ENCODE measurements around the gene TIMM22.

Gene TIMM22

DNA sequence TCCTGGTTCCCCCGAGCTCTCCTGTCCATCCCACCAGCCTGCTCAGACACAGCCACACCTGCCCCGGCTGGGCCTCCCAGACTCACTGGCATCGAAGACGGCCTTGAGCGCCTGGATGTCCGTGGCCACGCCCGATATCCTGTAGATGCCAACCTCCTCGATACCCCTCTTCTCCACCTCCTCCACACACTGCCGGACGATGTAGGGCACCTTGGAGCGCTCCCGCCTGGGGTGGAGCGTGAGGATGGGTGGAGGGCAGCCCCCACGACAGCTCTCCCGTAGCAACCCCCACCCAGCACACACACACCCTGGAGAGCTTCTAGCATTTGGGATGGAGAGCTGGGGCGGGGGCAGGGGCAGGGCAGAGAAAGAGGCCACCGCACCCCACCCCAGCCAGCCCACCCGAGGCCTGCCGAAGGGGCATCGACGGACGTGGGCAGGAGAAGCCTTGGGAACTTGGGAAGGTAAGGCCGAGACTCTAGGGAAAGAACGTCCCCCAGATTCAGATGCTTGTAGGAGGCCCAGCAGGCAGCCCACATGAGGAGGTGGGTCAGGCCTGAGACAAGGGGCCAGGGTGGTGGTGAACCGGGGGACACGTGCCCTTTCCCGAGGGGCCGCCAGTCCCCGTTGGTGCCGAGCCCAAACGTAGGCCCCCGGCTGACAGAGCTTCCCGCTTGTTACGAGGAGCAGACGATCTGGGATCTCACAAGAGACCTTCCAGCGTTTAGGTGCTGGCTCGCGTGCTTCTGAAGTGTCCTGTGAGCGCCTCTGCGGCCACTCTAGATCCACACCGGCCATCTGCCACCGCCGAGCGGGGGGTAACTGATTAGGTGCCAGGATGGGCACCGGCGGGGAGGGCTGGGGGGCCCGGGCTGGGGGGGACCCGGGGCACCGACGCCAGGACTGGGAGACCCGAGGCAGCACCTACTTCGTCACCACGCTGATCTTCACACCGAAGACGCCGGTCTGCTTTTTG is 15.1 kb downstream of the TIMM22 start:
- H3K9me3 ChIP-seq (ENCODE audit: control insufficient read depth in 1 of 2, low read length in 2 of 2): no peaks in the 10 kb centered on the region
- peaks cover 0 to 9% of the 10 kb centered on the region in 2 donors for H3K4me1 ChIP-seq (ENCODE audit: control insufficient read depth in 1 of 2, insufficient read depth in 2 of 2, low read length in 2 of 2)

DNA sequence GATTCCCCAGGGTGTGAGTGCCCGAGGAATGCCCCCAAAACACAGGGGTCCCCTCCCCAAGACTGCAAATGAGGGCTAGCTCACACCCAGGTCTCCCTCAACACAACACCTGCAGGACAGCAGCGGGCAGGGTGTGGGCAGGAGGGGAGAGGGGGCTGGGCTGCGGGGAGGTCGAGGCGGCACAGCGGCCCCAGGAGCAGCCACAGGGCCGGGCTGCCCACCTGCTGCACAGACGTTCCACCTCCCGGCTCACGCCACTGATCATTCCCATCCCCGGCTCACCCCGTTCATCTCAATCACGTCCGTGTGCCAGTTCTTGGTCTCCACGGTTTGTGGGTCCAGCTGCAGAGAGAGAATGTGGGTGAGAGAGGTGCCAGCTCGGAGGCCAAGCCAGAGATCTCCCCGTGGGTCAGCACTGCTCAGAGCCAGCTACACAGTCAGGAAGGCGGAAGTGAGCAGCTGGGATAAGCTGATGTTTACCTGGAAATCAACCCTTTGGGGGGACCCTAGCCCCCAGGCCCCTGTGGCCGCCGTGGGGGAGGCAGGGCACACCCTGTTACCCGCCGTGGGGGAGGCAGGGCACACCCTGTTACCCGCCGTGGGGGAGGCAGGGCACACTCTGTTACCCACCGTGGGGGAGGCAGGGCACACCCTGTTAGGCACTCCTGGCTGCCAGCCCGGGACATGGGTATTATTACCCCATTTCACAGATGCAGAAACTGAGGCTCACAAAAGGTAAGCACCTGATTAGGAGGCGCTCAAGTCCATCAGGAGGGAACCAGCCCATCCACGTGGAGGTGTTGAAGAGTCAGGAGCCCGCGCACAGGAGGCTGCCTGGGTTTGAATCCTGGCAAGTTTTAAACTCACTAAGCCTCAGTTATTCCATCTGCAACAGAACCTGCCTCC is 16.1 kb downstream of the TIMM22 start:
- Histone ChIP-seq H3K4me3 (ENCODE audit: low read depth in 1 of 2, low read length in 2 of 2) (no peak overlapping the region), H3K4me1 (ENCODE audit: control insufficient read depth in 1 of 2, insufficient read depth in 2 of 2, low read length in 2 of 2) (peaks cover 0 to 3% of the 10 kb centered on the region in 2 donors), H3K9me3 (ENCODE audit: control insufficient read depth in 1 of 2, low read length in 2 of 2) (no peaks in the 10 kb centered on the region), H3K27me3 (ENCODE audit: low read depth, low read length) (no peaks in the 10 kb centered on the region), H3K36me3 (ENCODE audit: control insufficient read depth in 1 of 2, insufficient read depth in 2 of 2, low read length in 2 of 2) (peaks cover 27 to 45% of the 10 kb centered on the region in 2 donors), H3K27ac (ENCODE audit: low read length) (no peak overlapping the region)

More for the DNA sequence above, 15.1 kb downstream of the TIMM22 start:
- Histone ChIP-seq H3K4me3 (ENCODE audit: low read depth in 1 of 2, low read length in 2 of 2) (no peak overlapping the region), H3K36me3 (ENCODE audit: control insufficient read depth in 1 of 2, insufficient read depth in 2 of 2, low read length in 2 of 2) (peaks cover 36 to 54% of the 10 kb centered on the region in 2 donors), H3K27ac (ENCODE audit: low read length) (no peak overlapping the region), H3K27me3 (ENCODE audit: low read depth, low read length) (no peaks in the 10 kb centered on the region)

DNA sequence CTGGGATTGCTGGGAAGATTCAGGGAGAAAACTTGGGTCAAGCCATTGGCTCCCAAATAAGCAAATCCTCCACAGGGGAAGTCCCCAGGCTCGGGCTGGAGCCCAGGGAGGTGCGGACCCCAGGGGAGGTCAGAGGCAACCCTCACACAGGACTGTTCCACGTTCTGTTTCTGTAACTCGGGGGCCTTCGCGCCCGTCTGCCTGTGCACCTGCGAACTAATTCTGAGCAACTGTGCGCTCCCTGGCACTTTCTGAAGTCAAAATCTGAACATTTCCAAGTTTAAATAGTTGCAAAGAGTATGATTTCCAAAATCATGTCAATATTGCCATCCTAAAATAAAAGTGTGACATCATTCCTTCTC is 16.8 kb downstream of the TIMM22 start:
- peaks cover 24 to 39% of the 10 kb centered on the region in 2 donors for H3K36me3 ChIP-seq (ENCODE audit: control insufficient read depth in 1 of 2, insufficient read depth in 2 of 2, low read length in 2 of 2)
- H3K4me1 ChIP-seq (ENCODE audit: control insufficient read depth in 1 of 2, insufficient read depth in 2 of 2, low read length in 2 of 2): peaks cover 0 to 5% of the 10 kb centered on the region in 2 donors
- H3K27ac ChIP-seq (ENCODE audit: low read length): no peak overlapping the region
- no peaks in the 10 kb centered on the region for H3K27me3 ChIP-seq (ENCODE audit: low read depth, low read length)
- H3K9me3 ChIP-seq (ENCODE audit: control insufficient read depth in 1 of 2, low read length in 2 of 2): no peaks in the 10 kb centered on the region
- no peak overlapping the region for H3K4me3 ChIP-seq (ENCODE audit: low read depth in 1 of 2, low read length in 2 of 2)

DNA sequence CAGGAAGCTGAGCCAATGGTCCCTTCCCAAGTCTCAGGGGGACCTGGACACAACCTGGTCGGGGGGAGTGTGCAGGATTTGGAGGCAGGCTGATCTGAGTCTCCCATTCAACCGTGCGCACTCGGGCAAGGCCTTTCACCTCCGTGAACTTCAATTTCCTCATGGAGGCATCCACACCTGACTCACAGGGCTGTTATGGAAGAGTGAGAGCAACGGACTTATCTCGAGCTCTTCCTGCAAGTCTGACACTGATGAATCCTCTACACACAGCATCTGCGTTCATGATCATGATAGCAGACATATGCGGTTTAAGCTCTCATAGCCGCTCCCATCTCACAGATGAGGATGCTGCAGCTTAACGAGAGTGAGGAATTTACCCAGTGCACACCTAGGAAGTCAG is 21.6 kb downstream of the TIMM22 start:
- H3K4me1 ChIP-seq (ENCODE audit: control insufficient read depth in 1 of 2, insufficient read depth in 2 of 2, low read length in 2 of 2): peaks cover 0 to 25% of the 10 kb centered on the region in 2 donors
- no peaks in the 10 kb centered on the region for H3K36me3 ChIP-seq (ENCODE audit: control insufficient read depth in 1 of 2, insufficient read depth in 2 of 2, low read length in 2 of 2)
- no peak overlapping the region for H3K27ac ChIP-seq (ENCODE audit: low read length)

DNA sequence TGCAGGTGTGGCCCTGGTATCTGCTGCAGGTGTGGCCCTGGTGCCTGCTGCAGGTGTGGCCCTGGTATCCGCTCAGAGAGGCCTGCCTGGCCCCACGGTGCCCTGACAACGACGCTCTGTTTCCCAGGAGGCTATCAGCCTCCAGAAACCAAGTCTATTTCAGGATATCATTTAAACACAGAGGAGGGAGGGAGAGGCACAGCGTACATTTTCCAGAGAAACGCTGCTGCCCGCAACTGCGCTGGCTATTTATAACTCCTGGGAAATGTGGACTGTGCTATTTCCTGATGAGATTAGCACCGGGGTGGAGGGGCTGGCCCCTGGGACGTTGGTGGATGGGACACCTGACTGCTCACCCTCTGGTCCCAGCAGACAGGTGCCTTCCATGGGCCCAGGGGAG is 22.5 kb downstream of the TIMM22 start:
- H3K9me3 ChIP-seq (ENCODE audit: control insufficient read depth in 1 of 2, low read length in 2 of 2): no peaks in the 10 kb centered on the region
- H3K4me3 ChIP-seq (ENCODE audit: low read depth in 1 of 2, low read length in 2 of 2): no peak overlapping the region
- no peaks in the 10 kb centered on the region for H3K27me3 ChIP-seq (ENCODE audit: low read depth, low read length)
- peaks cover 0 to 25% of the 10 kb centered on the region in 2 donors for H3K4me1 ChIP-seq (ENCODE audit: control insufficient read depth in 1 of 2, insufficient read depth in 2 of 2, low read length in 2 of 2)
- no peaks in the 10 kb centered on the region for H3K36me3 ChIP-seq (ENCODE audit: control insufficient read depth in 1 of 2, insufficient read depth in 2 of 2, low read length in 2 of 2)
- H3K27ac ChIP-seq (ENCODE audit: low read length): peak overlapping the region; percentile 43

More for the DNA sequence above, 21.6 kb downstream of the TIMM22 start:
- Histone ChIP-seq H3K4me3 (ENCODE audit: low read depth in 1 of 2, low read length in 2 of 2) (no peak overlapping the region), H3K27me3 (ENCODE audit: low read depth, low read length) (no peaks in the 10 kb centered on the region), H3K9me3 (ENCODE audit: control insufficient read depth in 1 of 2, low read length in 2 of 2) (no peaks in the 10 kb centered on the region)

DNA sequence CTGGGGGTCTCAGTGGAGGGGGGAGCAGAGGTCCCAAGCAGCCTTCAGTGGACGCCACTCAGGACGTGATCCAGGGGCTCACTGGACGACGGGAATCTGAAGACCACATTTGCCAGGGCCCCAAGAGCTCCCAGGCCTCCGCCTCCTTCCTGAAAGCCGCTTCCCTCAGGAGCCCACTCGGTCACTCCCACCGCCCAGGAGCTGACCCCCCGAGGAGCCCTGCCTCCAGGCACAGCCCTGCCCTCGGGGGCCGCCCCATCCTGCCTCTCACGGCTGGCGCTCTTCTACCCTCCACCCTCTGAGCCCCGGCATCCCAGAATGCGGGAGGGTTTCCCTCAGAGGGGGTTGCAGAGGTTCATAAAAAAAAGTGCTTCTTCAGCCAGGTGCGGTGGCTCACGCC is 24.2 kb downstream of the TIMM22 start:
- peaks cover 0 to 30% of the 10 kb centered on the region in 2 donors for H3K4me1 ChIP-seq (ENCODE audit: control insufficient read depth in 1 of 2, insufficient read depth in 2 of 2, low read length in 2 of 2)

DNA sequence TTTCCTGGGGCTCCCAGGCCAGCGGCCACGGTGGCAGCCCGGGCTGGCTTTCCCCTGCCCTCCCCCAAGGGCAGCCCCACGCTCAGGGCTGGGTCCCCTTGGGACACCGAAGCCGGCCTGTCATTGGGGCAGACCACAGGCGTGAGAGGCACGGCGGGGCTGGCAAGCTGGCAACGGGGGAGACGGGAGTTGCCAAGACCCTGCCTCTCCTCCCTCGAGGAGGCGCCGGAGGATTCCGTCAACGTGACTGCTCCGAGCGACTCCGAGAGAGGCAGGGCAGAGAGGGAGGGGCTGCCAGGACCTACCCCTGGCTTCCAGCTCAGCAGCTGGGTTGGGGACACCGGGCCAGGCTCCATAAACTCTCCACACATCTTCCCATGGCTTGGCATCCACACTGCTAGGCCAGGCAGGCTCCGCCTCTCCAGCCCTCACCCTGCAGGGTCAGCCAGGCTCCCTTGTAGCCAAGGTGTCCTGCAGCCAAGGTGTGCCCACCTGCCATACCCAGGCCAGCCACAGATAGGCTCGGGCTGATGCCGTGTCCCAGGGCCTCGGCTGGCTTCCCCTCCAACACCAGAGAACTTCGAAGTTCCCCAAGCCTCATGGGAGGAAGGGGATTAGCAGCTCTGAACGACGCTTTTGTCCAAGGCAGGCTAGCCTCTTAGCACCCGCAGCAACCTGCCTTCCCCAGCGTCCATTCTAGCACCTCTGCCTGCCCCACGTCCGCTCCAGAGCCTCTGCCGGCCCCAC is 25.5 kb downstream of the TIMM22 start:
- no peaks in the 10 kb centered on the region for H3K27me3 ChIP-seq (ENCODE audit: low read depth, low read length)
- H3K4me3 ChIP-seq (ENCODE audit: low read depth in 1 of 2, low read length in 2 of 2): no peak overlapping the region
- no peaks in the 10 kb centered on the region for H3K36me3 ChIP-seq (ENCODE audit: control insufficient read depth in 1 of 2, insufficient read depth in 2 of 2, low read length in 2 of 2)
- no peak overlapping the region for H3K27ac ChIP-seq (ENCODE audit: low read length)
- H3K9me3 ChIP-seq (ENCODE audit: control insufficient read depth in 1 of 2, low read length in 2 of 2): no peaks in the 10 kb centered on the region
- peaks cover 0 to 36% of the 10 kb centered on the region in 2 donors for H3K4me1 ChIP-seq (ENCODE audit: control insufficient read depth in 1 of 2, insufficient read depth in 2 of 2, low read length in 2 of 2)

More for the DNA sequence above, 24.2 kb downstream of the TIMM22 start:
- Histone ChIP-seq H3K36me3 (ENCODE audit: control insufficient read depth in 1 of 2, insufficient read depth in 2 of 2, low read length in 2 of 2) (no peaks in the 10 kb centered on the region), H3K27me3 (ENCODE audit: low read depth, low read length) (no peaks in the 10 kb centered on the region), H3K4me3 (ENCODE audit: low read depth in 1 of 2, low read length in 2 of 2) (no peak overlapping the region), H3K9me3 (ENCODE audit: control insufficient read depth in 1 of 2, low read length in 2 of 2) (no peaks in the 10 kb centered on the region), H3K27ac (ENCODE audit: low read length) (no peak overlapping the region)

DNA sequence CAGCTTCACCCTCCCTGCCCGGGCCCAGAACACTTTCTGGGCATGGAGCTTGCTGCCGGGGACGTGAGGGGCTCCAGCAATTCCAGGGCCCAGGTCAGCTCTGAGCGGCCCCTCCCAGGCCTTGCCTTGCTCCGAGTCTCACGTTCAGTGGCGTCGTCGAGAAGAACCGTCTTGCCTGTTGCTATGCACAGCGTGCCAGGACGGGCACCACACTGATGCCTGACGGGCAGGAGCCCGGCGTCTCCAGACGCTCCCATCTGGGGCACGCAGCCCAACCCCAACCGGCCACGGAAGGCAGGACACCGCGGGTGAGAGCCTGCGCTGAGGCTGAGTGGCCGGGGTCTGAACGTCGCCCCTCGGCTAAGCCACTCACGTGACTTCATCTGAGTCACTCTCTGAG is 27.1 kb downstream of the TIMM22 start:
- H3K36me3 ChIP-seq (ENCODE audit: control insufficient read depth in 1 of 2, insufficient read depth in 2 of 2, low read length in 2 of 2): no peaks in the 10 kb centered on the region
- H3K4me3 ChIP-seq (ENCODE audit: low read depth in 1 of 2, low read length in 2 of 2): no peak overlapping the region
- no peak overlapping the region for H3K27ac ChIP-seq (ENCODE audit: low read length)
- no peaks in the 10 kb centered on the region for H3K9me3 ChIP-seq (ENCODE audit: control insufficient read depth in 1 of 2, low read length in 2 of 2)
- no peaks in the 10 kb centered on the region for H3K27me3 ChIP-seq (ENCODE audit: low read depth, low read length)
- peaks cover 2 to 27% of the 10 kb centered on the region in 2 donors for H3K4me1 ChIP-seq (ENCODE audit: control insufficient read depth in 1 of 2, insufficient read depth in 2 of 2, low read length in 2 of 2)

DNA sequence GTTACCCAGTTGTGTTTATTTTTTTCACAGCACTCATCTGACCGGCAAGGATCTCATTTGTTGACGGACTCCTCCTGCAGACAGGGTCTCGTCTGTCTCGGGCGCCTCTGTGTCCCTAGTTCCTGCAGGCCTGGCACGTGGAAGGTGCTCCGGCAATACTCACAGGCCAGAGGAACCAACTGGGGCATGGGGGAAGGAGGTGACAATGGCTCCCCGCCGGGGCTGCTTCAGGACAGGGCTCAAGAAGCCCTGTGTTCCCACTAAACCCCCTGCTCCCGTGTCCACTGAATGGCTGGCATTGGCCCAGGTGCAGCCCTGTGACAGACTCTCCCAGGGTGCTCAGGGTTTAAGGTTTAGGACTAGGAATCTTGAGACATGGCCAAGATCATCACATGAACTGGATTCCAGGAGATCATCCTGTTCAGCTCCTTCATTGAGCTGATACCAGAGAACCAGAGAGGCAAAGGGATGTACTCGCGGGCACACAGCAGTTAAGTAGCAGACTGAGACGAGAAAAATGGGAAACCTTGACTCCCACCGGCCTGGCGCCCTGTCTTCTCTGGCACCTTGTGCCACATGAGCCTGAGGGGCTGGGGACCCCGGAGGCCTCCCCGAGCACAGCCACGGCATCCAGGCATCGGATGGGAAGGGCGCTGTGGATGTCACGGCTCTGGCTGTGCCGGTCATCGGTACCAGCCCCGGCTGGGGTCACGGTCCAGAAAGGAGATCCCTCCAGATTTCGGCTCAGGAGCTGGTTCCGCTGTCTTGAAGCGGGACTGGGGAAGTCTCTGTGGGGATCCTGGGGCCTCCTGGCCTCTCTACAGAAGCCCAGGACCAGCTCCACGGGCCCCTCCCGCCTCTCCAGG is 29.0 kb downstream of the TIMM22 start:
- Histone ChIP-seq H3K27ac (ENCODE audit: low read length) (no peak overlapping the region), H3K27me3 (ENCODE audit: low read depth, low read length) (no peaks in the 10 kb centered on the region), H3K4me3 (ENCODE audit: low read depth in 1 of 2, low read length in 2 of 2) (no peak overlapping the region), H3K4me1 (ENCODE audit: control insufficient read depth in 1 of 2, insufficient read depth in 2 of 2, low read length in 2 of 2) (peaks cover 2 to 27% of the 10 kb centered on the region in 2 donors), H3K36me3 (ENCODE audit: control insufficient read depth in 1 of 2, insufficient read depth in 2 of 2, low read length in 2 of 2) (no peaks in the 10 kb centered on the region), H3K9me3 (ENCODE audit: control insufficient read depth in 1 of 2, low read length in 2 of 2) (no peaks in the 10 kb centered on the region)

DNA sequence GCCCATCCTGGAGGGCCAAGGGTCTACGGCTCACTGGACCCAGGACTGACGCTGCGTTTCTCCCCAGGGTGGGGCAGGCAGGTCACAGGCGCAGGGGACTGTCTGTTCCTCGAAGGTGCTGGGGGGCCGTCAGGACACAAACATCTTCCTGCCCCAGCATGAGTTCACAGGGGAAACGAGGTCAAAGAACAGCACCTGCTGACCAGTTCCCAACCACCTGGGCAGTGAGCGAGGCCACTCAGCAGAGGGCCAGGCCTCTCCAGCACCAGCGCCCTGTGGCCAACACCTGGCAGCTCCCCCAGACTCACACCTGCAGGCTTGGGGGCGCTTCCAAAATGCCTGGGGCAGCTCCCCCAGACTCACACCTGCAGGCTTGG is 29.7 kb downstream of the TIMM22 start:
- Histone ChIP-seq H3K27me3 (ENCODE audit: low read depth, low read length) (no peaks in the 10 kb centered on the region), H3K4me3 (ENCODE audit: low read depth in 1 of 2, low read length in 2 of 2) (no peak overlapping the region), H3K27ac (ENCODE audit: low read length) (no peak overlapping the region), H3K4me1 (ENCODE audit: control insufficient read depth in 1 of 2, insufficient read depth in 2 of 2, low read length in 2 of 2) (peaks cover 2 to 30% of the 10 kb centered on the region in 2 donors), H3K9me3 (ENCODE audit: control insufficient read depth in 1 of 2, low read length in 2 of 2) (no peaks in the 10 kb centered on the region), H3K36me3 (ENCODE audit: control insufficient read depth in 1 of 2, insufficient read depth in 2 of 2, low read length in 2 of 2) (no peaks in the 10 kb centered on the region)

All from muscle layer of duodenum (tissue), 2 donors.